Measurements from ENCODE around the gene PRKCZ.
A peak's percentile ranks its signal among the peaks of the same experiment; 100 is the strongest.

Gene PRKCZ

DNA sequence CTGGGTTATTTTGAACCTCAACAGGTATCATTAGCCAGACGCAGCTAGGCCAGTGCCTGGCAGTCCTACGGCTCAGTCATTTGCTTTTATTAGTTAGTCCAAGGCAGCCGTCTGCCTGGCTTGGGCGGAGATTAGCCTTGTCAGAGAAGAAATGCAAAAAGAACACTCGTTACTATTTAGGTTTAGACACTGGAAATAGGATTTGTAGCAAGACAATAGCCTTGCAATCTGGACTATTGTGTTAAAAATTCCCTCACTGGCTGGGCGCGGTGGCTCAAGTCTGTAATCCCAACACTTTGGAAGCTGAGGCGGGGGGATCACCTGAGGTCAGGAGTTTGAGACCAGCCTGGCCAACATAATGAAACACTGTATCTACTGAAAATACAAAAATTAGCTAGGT is 11.0 kb upstream of the PRKCZ start:
- no peak overlapping the region for H2BK5ac ChIP-seq (ENCODE audit: low read length)
- no peaks in the 10 kb centered on the region for H3K36me3 ChIP-seq (replicated peaks in 1 of 2; ENCODE audit: control insufficient read depth in 2 of 2, insufficient read depth in 2 of 2, low read length in 2 of 2)
- H4K8ac ChIP-seq (ENCODE audit: low read depth, low read length), result no peak overlapping the region
- no peak overlapping the region for H3K4me3 ChIP-seq (ENCODE audit: low read length in 2 of 2)
- no CpG with 5 or more reads among the region's 8 CpGs for WGBS, 2 donors (ENCODE audit: extremely low coverage in 2 of 2, insufficient read length in 2 of 2, insufficient replicate concordance in 1 of 2)
- H2BK12ac ChIP-seq (ENCODE audit: low read length), result no peak overlapping the region
- no peak overlapping the region for H3K27ac ChIP-seq (replicated peaks; ENCODE audit: low read length)
- peaks cover 0 to 2% of the 10 kb centered on the region in 2 donors for H3K9me3 ChIP-seq (replicated peaks in 1 of 2; ENCODE audit: control insufficient read depth in 2 of 2, insufficient read depth in 1 of 2, low read depth in 1 of 2, low read length in 2 of 2)
- no peak overlapping the region for H2BK15ac ChIP-seq (ENCODE audit: low read length)
- H3K27me3 ChIP-seq (ENCODE audit: control insufficient read depth in 3 of 3, insufficient read depth in 3 of 3, low read depth in 1 of 3, low read length in 3 of 3), result peaks cover 0 to 64% (median 0%) of the 10 kb centered on the region in 3 experiments
- no peak overlapping the region for H3K18ac ChIP-seq (ENCODE audit: low read length)
- no peak overlapping the region for H2AK5ac ChIP-seq (ENCODE audit: low read depth, low read length)
- no peak overlapping the region for H3K4me2 ChIP-seq (ENCODE audit: insufficient read depth, low read length, poor library complexity, severe bottlenecking)
- DNase-seq (ENCODE audit: low spot score), result no peak
- H2BK120ac ChIP-seq (ENCODE audit: low read depth, low read length), result no peak overlapping the region
- no peaks in the 10 kb centered on the region for H3K79me1 ChIP-seq (ENCODE audit: low read depth, low read length)
- no peak overlapping the region for H4K91ac ChIP-seq (ENCODE audit: low read depth, low read length, poor library complexity)
- H2AFZ ChIP-seq (ENCODE audit: low read length), result no peak overlapping the region
- peaks cover 0 to 2% of the 10 kb centered on the region in 2 donors for H3K4me1 ChIP-seq (ENCODE audit: control insufficient read depth in 2 of 2, insufficient read depth in 1 of 2, low read depth in 1 of 2, low read length in 2 of 2)
- no peak overlapping the region for H3K14ac ChIP-seq (ENCODE audit: low read length)
- no peak overlapping the region for H3K4ac ChIP-seq (ENCODE audit: low read length)
- no peak overlapping the region for H3K23ac ChIP-seq (ENCODE audit: low read depth, low read length, poor library complexity)
- no peak overlapping the region for H3K9ac ChIP-seq (ENCODE audit: low read depth, low read length, poor library complexity)

DNA sequence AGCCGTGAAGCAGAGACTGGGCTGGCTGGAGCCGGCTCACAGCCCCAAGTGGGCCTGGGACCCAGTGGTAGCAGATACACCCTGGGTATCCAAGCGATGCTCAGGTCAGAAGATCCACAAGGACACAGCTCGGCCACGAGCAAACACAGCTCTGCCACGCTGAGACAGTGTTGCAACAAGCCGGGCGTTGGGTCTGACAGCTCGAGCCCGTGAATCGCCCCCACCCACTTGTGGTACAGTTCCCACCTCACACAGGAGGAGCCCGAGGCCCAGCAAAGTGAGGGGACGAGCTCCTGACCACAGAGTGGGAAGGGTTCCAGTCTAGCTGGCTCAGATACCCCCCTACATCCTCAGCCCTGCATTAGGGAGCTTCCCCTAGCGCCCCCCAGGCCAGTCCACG is 8.9 kb upstream of the PRKCZ start:
- H2BK15ac ChIP-seq (ENCODE audit: low read length), result no peak overlapping the region
- no CpG with 5 or more reads among the region's 15 CpGs for WGBS, 2 donors (ENCODE audit: extremely low coverage in 2 of 2, insufficient read length in 2 of 2, insufficient replicate concordance in 1 of 2)

DNA sequence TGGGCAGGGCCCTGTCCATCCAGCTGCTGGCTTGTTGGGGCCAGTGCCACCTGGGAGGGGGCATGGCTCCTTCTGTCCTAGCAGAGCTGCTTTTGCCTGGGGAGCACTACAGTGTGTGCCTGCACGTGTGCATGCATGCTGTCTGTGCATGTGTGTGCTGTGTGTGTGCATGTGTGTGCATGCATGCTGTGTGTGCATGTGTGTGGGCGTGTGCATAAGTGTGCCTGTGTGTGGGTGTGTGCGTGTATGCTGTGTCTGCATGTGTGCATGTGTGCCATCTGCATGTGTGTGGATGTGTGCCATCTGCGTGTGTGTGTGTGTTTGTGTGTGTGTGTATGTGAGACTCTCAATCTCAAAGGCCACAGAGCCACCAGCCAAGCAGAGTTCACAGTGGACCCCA is 8.3 kb upstream of the PRKCZ start:
- H2BK5ac ChIP-seq (ENCODE audit: low read length), result peak overlapping the region; percentile 35
- no peaks in the 10 kb centered on the region for H3K79me1 ChIP-seq (ENCODE audit: low read depth, low read length)
- no peak overlapping the region for H3K4me3 ChIP-seq (ENCODE audit: low read length in 2 of 2)
- no peak overlapping the region for H3K27ac ChIP-seq (replicated peaks; ENCODE audit: low read length)
- no peak overlapping the region for H3K4me2 ChIP-seq (ENCODE audit: insufficient read depth, low read length, poor library complexity, severe bottlenecking)
- WGBS, 2 donors (ENCODE audit: extremely low coverage in 2 of 2, insufficient read length in 2 of 2, insufficient replicate concordance in 1 of 2), result no CpG with 5 or more reads among the region's 4 CpGs
- H3K14ac ChIP-seq (ENCODE audit: low read length), result no peak overlapping the region
- no peak overlapping the region for H2BK15ac ChIP-seq (ENCODE audit: low read length)
- H3K18ac ChIP-seq (ENCODE audit: low read length), result no peak overlapping the region
- no peak overlapping the region for H4K8ac ChIP-seq (ENCODE audit: low read depth, low read length)
- peaks cover 0 to 2% of the 10 kb centered on the region in 2 donors for H3K9me3 ChIP-seq (replicated peaks in 1 of 2; ENCODE audit: control insufficient read depth in 2 of 2, insufficient read depth in 1 of 2, low read depth in 1 of 2, low read length in 2 of 2)
- H3K36me3 ChIP-seq (replicated peaks in 1 of 2; ENCODE audit: control insufficient read depth in 2 of 2, insufficient read depth in 2 of 2, low read length in 2 of 2), result no peaks in the 10 kb centered on the region
- no peak overlapping the region for H3K23ac ChIP-seq (ENCODE audit: low read depth, low read length, poor library complexity)
- peaks cover 0 to 83% (median 12%) of the 10 kb centered on the region in 3 experiments for H3K27me3 ChIP-seq (ENCODE audit: control insufficient read depth in 3 of 3, insufficient read depth in 3 of 3, low read depth in 1 of 3, low read length in 3 of 3)
- no peak overlapping the region for H2BK12ac ChIP-seq (ENCODE audit: low read length)
- H2BK120ac ChIP-seq (ENCODE audit: low read depth, low read length), result no peak overlapping the region
- H2AK5ac ChIP-seq (ENCODE audit: low read depth, low read length), result peak overlapping the region; percentile 22
- H4K91ac ChIP-seq (ENCODE audit: low read depth, low read length, poor library complexity), result no peak overlapping the region
- no peak for DNase-seq (ENCODE audit: low spot score)
- peak overlapping the region; percentile 64 for H3K9ac ChIP-seq (ENCODE audit: low read depth, low read length, poor library complexity)
- no peak overlapping the region for H2AFZ ChIP-seq (ENCODE audit: low read length)
- H3K4me1 ChIP-seq (ENCODE audit: control insufficient read depth in 2 of 2, insufficient read depth in 1 of 2, low read depth in 1 of 2, low read length in 2 of 2), result peaks cover 0 to 10% of the 10 kb centered on the region in 2 donors
- no peak overlapping the region for H3K4ac ChIP-seq (ENCODE audit: low read length)

More for the DNA sequence above, 8.9 kb upstream of the PRKCZ start:
- peak overlapping the region; percentile 22 for H2AK5ac ChIP-seq (ENCODE audit: low read depth, low read length)
- H3K18ac ChIP-seq (ENCODE audit: low read length), result no peak overlapping the region
- H3K9me3 ChIP-seq (replicated peaks in 1 of 2; ENCODE audit: control insufficient read depth in 2 of 2, insufficient read depth in 1 of 2, low read depth in 1 of 2, low read length in 2 of 2), result peaks cover 0 to 2% of the 10 kb centered on the region in 2 donors
- no peak overlapping the region for H2BK120ac ChIP-seq (ENCODE audit: low read depth, low read length)
- peaks cover 0 to 77% (median 11%) of the 10 kb centered on the region in 3 experiments for H3K27me3 ChIP-seq (ENCODE audit: control insufficient read depth in 3 of 3, insufficient read depth in 3 of 3, low read depth in 1 of 3, low read length in 3 of 3)
- H3K23ac ChIP-seq (ENCODE audit: low read depth, low read length, poor library complexity), result no peak overlapping the region
- no peak overlapping the region for H4K8ac ChIP-seq (ENCODE audit: low read depth, low read length)
- no peak overlapping the region for H3K9ac ChIP-seq (ENCODE audit: low read depth, low read length, poor library complexity)
- peaks cover 0 to 7% of the 10 kb centered on the region in 2 donors for H3K4me1 ChIP-seq (ENCODE audit: control insufficient read depth in 2 of 2, insufficient read depth in 1 of 2, low read depth in 1 of 2, low read length in 2 of 2)
- H3K4ac ChIP-seq (ENCODE audit: low read length), result no peak overlapping the region
- H3K4me2 ChIP-seq (ENCODE audit: insufficient read depth, low read length, poor library complexity, severe bottlenecking), result no peak overlapping the region
- H3K4me3 ChIP-seq (ENCODE audit: low read length in 2 of 2), result no peak overlapping the region
- no peak overlapping the region for H4K91ac ChIP-seq (ENCODE audit: low read depth, low read length, poor library complexity)
- H2AFZ ChIP-seq (ENCODE audit: low read length), result no peak overlapping the region
- no peak for DNase-seq (ENCODE audit: low spot score)
- no peak overlapping the region for H3K14ac ChIP-seq (ENCODE audit: low read length)
- no peaks in the 10 kb centered on the region for H3K79me1 ChIP-seq (ENCODE audit: low read depth, low read length)
- H2BK5ac ChIP-seq (ENCODE audit: low read length), result peak overlapping the region; percentile 35
- H2BK12ac ChIP-seq (ENCODE audit: low read length), result no peak overlapping the region
- no peaks in the 10 kb centered on the region for H3K36me3 ChIP-seq (replicated peaks in 1 of 2; ENCODE audit: control insufficient read depth in 2 of 2, insufficient read depth in 2 of 2, low read length in 2 of 2)
- H3K27ac ChIP-seq (replicated peaks; ENCODE audit: low read length), result no peak overlapping the region

DNA sequence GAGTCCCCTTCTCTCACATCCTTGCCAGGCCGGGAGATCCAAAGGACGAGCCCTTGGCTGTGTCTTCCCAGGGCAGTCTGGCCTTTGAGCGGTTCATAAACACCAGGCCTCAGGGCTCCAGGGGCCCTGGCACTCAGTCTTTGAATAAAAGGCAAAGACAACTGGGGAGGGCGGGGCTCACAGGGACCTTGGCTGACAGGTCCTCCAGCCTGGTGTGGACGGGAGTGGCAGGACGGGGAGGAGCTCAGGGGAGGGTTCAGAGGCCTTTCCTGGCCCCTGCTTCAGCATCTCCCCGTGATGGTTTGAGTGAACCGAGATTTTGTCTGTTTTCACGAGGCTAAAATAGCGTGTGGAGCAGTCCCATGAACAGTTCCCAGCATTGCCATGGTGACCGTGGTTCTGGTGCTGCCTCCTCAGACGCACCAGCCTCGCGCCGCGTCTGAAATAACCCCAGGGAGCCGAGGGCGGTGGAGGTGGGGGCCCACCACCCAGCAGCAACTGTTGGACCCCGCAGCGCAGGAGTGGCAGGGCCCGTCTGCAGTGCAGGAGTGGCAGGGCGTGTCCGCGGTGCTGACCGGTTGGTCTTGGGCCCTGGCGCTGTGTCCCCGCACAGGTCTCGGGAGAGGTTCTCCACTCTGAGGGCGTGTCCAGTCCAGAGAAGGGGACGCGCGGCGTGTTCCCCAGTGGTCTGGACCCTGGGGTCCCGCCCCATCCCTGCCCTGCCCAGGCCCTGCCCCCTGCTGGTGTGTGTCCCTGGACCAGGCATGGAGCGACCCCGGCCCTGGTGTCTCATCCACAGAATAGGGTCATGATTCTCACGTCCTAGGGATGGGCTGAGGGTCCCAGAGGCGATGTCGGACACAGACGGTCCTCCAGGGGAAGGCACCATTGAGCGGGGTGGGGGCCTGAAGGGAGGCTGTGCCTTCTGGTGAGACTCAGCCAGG is 7.1 kb upstream of the PRKCZ start:
- Histone ChIP-seq H3K23ac (ENCODE audit: low read depth, low read length, poor library complexity) (peak overlapping the region; percentile 95), H3K27me3 (ENCODE audit: control insufficient read depth in 3 of 3, insufficient read depth in 3 of 3, low read depth in 1 of 3, low read length in 3 of 3) (peaks cover 0 to 83% (median 18%) of the 10 kb centered on the region in 3 experiments), H4K91ac (ENCODE audit: low read depth, low read length, poor library complexity) (no peak overlapping the region), H3K4me3 (ENCODE audit: low read length in 2 of 2) (peak overlapping the region in 1 of 2 donors; percentile 28), H2BK12ac (ENCODE audit: low read length) (peak overlapping the region; percentile 98), H3K14ac (ENCODE audit: low read length) (peak overlapping the region; percentile 99), H2BK15ac (ENCODE audit: low read length) (peak overlapping the region; percentile 85), H3K9ac (ENCODE audit: low read depth, low read length, poor library complexity) (no peak overlapping the region), H3K36me3 (replicated peaks in 1 of 2; ENCODE audit: control insufficient read depth in 2 of 2, insufficient read depth in 2 of 2, low read length in 2 of 2) (no peaks in the 10 kb centered on the region), H3K4me1 (ENCODE audit: control insufficient read depth in 2 of 2, insufficient read depth in 1 of 2, low read depth in 1 of 2, low read length in 2 of 2) (peaks cover 3 to 20% of the 10 kb centered on the region in 2 donors), H2AFZ (ENCODE audit: low read length) (no peak overlapping the region), H3K9me3 (replicated peaks in 1 of 2; ENCODE audit: control insufficient read depth in 2 of 2, insufficient read depth in 1 of 2, low read depth in 1 of 2, low read length in 2 of 2) (peaks cover 0 to 2% of the 10 kb centered on the region in 2 donors), H2BK120ac (ENCODE audit: low read depth, low read length) (no peak overlapping the region), H2BK5ac (ENCODE audit: low read length) (peak overlapping the region; percentile 66), H4K8ac (ENCODE audit: low read depth, low read length) (no peak overlapping the region), H3K4me2 (ENCODE audit: insufficient read depth, low read length, poor library complexity, severe bottlenecking) (no peak overlapping the region), H3K79me1 (ENCODE audit: low read depth, low read length) (no peaks in the 10 kb centered on the region), H3K27ac (replicated peaks; ENCODE audit: low read length) (no peak overlapping the region), H3K4ac (ENCODE audit: low read length) (no peak overlapping the region), H3K18ac (ENCODE audit: low read length) (peak overlapping the region; percentile 83), H2AK5ac (ENCODE audit: low read depth, low read length) (peak overlapping the region; percentile 94)
- DNase-seq (ENCODE audit: low spot score), result no peak
- WGBS, 2 donors (ENCODE audit: extremely low coverage in 2 of 2, insufficient read length in 2 of 2, insufficient replicate concordance in 1 of 2), result no CpG with 5 or more reads among the region's 41 CpGs

All from neuronal stem cell (in vitro differentiated cells).